Activated T-cell treated with anti-CD3 and anti-CD28 coated beads for 24 hours (primary cell): ENCODE results near the gene DHRS2.
"Not testable (repeated sequence)": the region's sequence is repeated elsewhere in the genome, so short reads cannot be mapped to it uniquely, and the experiment has no call there.

Experiments used
- DNase-seq: peaks from one replicate; pipeline ENCODE4 v3.0.0-alpha.2; 2020; ENCODE audit warnings: low read depth

Gene DHRS2

DNA sequence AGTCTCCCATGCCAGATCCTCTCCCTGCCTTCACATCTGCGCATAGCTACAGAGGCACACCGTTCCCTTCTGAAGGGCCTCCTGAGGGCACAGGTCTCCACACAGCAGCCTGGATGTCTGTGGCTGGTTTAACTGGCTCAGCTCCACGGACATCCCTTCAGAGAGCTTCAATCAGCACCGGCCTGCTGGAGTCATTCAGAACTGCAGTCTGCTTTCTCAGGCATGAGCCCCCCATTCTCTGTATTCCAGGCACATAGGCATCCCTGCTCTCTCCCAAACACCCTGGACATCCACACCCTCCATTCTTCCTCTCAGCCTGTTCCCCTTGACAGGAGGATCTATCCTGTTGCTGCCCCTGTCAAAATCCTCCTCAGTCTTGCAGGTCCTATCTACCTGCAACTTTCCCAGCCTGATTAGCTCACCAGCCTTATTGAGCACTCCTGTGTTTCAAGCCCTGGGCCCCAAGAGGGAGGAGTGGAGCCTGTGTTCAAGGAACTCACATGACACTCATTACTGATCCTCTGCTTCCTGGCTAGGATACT is 2.9 kb upstream of the DHRS2 start:
- no peak for DNase-seq

GRCh38 chr14:23634698-23635412 is 1.3 kb upstream of the DHRS2 start:
- not testable (repeated sequence) for DNase-seq

DNA sequence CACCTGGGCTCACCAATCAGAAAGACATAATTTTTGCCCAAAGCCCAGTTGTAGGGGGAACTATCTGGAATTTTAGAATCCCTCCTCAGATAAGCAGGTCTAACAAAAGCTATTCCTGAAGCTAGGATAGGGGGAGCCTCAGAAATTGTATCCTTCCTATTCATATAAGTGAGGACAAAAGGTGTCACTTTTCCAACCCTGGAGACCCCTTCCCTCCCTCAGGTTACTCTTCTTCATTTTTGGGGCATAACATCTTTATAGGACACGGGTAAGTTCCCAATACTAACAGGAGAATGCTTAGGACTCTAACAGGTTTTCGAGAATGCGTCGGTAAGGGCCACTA is 1.1 kb downstream of the DHRS2 start:
- not testable (repeated sequence) for DNase-seq

DNA sequence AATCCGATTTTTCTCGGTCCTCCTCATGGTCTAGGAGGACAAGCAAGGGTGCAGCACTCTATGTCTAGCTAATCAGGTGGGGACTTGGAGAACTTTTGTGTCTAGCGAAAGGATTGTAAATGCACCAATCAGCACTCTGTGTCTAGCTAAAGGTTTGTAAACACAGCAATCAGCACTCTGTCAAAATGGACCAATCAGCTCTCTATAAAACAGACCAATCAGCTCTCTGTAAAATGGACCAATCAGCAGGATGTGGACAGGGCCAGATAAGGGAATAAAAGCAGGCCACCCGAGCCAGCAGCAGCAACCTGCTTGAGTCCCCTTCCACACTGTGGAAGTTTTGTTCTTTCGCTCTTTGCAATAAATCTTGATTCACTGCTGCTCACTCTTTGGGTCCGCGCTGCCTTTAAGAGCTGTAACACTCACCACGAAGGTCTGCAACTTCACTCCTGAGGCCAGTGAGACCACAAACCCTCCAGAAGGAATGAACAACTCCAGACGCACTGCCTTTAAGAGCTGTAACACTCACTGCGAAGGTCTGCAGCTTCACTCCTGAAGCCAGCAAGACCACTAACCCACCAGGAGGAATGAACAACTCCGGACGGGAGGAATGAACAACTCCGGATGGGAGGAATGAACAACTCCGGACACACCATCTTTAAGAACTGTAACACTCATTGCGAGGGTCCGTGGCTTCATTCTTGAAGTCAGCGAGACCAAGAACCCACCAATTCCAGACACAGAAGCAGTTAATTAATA is 1.7 kb downstream of the DHRS2 start:
- DNase-seq: not testable (repeated sequence)

DNA sequence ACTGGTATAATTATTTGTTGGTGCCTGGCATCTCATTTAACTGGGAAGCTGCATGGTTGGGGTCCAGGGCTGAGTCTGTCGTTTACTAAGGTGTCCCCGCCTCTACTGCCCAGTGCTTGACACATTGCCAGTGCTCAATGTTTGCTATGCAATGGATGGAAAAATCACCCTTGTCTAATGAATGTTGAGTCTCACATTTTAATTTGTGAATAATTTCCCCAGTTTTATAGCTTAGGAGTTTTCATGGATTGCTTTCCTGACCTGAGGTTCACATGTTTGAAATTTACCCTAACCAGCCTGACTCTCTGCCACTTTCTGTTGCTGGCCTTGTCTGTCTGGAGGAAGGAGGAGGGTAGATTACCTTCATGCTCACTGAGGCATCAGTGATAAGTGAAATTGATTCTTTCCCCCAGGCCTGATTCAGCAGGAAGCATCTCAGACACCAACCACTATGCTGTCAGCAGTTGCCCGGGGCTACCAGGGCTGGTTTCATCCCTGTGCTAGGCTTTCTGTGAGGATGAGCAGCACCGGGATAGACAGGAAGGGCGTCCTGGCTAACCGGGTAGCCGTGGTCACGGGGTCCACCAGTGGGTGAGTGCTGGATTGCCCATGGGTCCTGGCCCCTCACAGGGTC is 2.4 kb downstream of the DHRS2 start:
- no peak for DNase-seq

- DNase-seq: no peak
These were observed 3.1 kb downstream of the DHRS2 start for GRCh38 chr14:23639048-23639890.

DNA sequence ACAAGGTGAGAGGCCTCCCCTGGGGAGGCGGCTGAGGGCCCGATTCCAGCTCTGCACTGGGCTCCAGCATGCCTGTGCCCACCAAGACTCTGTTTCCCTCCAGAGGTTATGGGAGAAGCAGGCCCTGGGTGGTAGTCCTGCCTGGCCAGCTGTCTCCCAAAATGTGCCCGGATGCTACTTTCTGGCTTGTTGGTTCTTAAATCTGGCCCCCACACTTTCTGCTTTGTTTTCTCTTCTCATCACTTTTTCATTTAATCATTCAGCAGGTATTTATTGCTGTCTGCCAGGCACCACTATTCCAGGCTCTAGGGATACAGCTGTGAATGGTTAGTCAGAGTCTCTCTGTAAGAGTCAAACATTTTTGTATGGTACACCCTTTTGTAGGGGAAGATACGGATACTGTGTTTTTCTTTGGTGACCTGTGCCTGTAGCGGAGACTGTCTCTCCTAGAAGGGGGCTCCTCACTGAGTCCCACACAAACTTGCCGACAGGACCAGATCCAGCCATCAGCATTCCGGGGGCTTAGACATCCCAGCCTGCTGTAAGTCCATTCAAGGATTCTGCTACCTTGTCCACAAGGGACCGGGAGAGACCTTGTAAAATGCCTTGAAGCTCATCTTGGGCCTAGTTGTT is 3.8 kb downstream of the DHRS2 start:
- no peak for DNase-seq

GRCh38 chr14:23640524-23641141 is 4.5 kb downstream of the DHRS2 start:
- no peak for DNase-seq

- no peak for DNase-seq
These were observed 5.2 kb downstream of the DHRS2 start for GRCh38 chr14:23641180-23641914.

DNA sequence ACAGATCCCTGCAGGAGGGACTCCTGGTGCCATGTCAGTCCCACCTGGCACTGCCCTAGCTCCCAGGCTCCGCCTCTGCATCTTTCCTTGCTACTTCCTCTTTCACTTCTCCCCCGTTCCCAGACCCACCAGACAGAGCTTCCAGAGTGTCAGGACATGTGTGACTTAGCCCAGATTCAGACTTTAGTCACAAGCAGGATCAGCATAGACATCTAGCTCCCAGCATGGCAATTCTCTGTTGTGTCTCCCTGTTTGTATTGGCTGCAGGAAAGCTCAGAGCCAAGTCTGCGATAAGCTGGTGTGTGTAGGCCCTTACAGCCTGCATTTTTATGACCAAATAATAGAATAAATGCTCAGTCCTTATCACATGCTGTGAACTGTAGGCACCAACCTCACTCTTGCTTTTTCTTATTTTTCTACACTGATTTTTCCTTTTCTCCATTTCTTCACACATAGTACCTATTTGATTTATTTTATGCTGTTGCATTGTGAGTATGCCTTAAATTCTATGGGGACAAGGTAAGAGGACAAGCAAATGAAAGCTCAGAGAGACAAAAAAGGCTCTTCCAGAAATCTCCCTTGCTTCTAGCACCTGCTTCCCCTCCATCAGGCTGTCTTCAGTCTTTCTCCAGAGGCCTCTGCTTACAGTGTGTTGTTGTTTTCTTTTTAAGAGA is 5.9 kb downstream of the DHRS2 start:
- DNase-seq: no peak

DNA sequence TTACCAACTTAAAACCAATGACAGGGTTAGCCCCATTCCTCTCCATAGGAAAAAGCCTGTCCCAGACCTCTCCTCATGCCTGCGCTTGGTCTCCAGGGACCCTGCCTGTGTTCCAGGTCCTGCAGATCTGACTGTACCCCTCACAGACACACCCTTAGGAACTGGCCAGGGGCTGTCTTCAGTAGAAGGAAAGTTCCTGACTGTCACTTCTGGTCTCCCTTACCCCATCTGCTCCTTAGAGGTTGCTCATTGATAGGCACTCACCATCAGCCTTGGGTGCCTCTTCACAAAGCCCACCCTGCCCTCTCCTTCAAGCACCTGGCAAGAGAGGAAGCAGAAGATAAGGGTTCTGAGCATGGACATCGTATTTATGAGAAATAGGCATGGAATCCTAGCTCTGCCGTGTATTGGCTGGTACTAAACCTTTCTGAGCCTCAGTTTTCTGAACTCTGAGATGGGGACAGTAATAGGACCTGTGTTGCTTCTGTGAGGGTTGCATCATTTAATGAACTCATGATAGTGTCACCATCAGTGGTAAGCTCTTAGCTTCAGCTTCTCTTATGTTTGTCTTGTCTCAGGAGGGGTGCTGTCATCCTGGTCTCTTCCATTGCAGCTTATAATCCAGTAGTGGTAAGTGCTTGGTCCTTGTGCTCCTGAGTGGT is 7.5 kb downstream of the DHRS2 start:
- DNase-seq: no peak

DNA sequence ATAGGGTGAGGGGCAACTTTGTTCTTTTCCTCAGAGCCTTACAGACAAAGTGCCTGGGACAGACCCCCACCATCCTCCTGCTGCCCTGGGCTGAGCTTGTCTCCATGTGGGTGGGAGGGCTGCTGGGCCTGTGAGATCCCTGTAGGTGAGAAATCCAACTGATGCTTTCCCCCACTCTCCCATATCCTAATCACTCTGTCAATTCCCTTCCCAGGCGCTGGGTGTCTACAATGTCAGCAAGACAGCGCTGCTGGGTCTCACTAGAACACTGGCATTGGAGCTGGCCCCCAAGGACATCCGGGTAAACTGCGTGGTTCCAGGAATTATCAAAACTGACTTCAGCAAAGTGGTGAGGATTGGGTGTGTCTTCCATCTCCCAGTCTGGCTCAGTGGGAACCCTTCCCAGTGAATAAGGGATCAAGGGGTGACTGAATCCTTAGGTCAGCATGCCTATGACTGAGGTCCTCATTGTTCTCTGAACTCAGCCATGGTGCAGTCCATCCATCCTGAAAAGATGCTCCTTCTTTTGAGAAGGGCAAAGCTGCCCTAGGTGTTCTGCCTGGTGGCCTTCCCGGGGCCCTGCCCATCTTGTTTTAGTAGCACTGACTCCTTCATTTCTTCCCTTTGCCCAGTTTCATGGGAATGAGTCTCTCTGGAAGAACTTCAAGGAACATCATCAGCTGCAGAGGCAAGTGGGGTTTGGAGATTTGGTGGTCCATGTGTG is 8.2 kb downstream of the DHRS2 start:
- no peak for DNase-seq

GRCh38 chr14:23644919-23645336 is 8.8 kb downstream of the DHRS2 start:
- DNase-seq: no peak

DNA sequence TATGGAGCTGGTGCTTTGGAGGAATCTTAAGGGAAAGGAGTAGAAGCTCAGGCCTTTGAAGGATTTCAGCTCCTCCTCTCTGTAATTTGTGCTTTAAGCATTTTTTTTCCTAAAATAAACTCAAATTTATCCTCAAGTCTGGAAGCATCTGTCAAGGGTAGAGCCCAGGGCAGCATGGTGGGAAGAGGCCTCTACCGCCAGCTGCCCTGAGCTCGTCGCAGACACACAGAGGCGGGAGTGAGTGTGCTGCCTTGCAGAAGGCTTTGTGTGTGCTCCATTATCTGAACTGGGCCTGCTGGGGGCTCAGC is 9.3 kb downstream of the DHRS2 start:
- DNase-seq: no peak

- no peak for DNase-seq
These were observed 9.9 kb downstream of the DHRS2 start for GRCh38 chr14:23645812-23646647.

DNA sequence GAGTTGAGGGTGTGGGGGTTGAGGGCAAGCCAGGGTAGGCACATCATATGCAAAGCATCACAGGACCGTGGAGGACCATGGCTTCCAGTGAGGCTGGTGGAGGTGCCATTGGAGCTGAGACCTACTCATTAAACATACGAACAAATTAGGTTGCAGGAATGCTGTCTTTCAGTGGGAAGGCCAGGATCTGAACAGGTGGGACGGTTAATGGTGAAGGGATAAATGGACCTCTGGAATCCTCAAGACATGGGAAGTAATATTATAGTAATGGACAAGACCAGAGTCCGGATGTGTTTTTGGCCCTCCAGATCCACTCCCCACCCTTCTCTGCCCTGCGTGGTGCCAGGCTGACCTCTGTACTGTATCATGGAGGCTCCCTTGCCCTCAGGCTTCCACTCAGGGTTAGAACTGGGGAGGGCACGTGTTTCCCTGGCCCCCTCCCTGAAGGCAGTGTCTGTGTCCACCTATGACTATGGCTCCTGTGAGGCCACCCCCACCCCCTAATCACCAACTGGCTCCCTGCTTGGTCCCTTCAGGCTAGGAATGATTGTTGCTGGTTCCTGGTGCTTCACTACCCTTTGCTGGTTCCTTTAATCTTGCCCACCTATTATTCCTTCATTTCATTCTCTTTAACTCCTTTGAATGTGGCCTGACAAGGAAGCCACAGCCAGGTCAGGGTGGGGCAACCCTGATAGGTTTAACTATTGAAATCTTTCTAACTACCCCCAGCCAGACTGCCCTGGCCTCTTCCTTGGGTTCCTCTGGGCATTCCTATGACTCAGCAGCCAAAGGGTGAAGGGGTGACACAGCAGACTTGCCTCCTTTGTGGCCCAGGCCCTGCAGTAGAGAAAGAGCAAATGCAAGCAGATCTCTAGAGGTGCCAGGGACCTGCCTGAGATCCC is 10.7 kb downstream of the DHRS2 start:
- no peak for DNase-seq

DNA sequence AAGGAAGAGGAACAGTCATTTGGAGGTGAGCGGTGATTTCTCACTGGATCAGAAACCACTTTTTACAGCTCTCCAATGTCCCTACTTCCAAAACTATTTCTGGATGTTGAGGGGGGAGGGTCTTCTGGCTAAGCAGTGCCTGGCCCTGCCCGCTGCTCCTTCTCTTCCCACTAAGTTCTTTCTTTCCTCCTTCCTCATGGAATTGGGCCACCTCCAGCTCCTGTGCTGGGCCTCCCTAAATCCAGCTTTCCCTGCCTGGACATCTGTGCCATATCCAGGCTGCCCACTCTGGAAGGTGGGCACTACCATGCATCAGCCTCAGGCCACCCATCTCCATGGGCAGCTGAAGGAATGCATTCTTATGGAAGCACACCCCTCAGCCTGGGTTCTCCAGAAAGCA is 11.5 kb downstream of the DHRS2 start:
- DNase-seq: no peak
